ENCODE measurements around the gene MOSPD2.

MOSPD2 gene

DNA sequence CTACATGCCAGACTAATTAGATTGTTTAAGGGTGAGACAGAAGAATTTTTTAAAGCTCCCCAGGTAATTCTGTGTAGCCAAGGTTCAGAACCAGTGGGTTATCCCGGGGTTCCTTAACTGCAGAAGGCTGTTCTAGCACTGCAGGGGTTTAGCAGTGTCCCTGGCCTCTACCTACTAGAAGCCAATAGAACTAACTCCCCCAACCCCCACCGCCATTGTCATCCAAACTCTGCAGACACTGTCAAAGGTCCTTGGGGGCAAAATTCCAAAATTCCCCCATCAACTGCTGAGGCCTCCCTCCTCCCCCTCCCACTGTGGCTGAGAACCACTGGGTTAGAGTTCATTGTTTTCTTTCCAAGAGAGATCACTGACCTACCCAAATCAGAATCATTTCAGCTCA lies 66.4 kb downstream of the MOSPD2 start:
- TF ChIP-seq SUZ12 (IDR thresholded peaks at IDR 0.05; ENCODE audit: extremely low read depth, insufficient read depth, insufficient read length) (no peak), YY1 (IDR thresholded peaks at IDR 0.05; ENCODE audit: insufficient read depth, insufficient read length) (no peak), ZNF274 (IDR thresholded peaks at IDR 0.05; ENCODE audit: low read depth, low read length) (no peak)
- no peak overlapping the region for H3K9ac ChIP-seq (ENCODE audit: insufficient read length, low read depth)
- no peaks in the 10 kb centered on the region for H3K27me3 ChIP-seq (ENCODE audit: insufficient read depth, insufficient read length)
- no peaks in the 10 kb centered on the region for H3K36me3 ChIP-seq (ENCODE audit: insufficient read depth, insufficient read length, low read length)
- no peaks in the 10 kb centered on the region for H3K4me1 ChIP-seq (ENCODE audit: insufficient read depth, insufficient read length)
- H3K9me3 ChIP-seq (ENCODE audit: insufficient read depth, low read length) = peaks cover 11% of the 10 kb centered on the region; the same call in 1 of the 2 replicates
- no peak overlapping the region for H3K4me3 ChIP-seq (ENCODE audit: insufficient read length, low read depth)
- peak; percentile 46 for DNase-seq (ENCODE audit: low read depth, low spot score)

DNA sequence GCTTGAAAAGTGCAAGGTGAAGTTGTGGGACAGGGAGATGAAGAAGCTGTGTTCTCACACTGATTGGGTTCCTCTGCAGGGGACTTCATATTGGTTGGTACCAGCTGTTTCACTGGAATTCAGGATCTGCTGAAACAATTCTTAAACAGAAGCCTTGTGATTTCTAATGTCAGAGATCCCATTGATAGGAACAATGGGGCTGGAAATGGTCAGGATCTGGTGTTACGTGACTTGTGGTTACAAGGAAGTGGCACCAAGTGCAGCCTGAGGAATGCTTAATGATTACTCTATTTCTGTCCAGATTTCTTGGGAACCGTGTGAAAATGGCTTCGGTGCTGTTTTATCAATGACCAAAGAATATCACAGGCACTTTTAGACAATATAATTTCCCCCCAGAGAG lies 68.1 kb downstream of the MOSPD2 start:
- H3K4me3 ChIP-seq (ENCODE audit: insufficient read length, low read depth) = no peak overlapping the region
- H3K9ac ChIP-seq (ENCODE audit: insufficient read length, low read depth) = no peak overlapping the region
- peaks cover 11% of the 10 kb centered on the region; the same call in 1 of the 2 replicates for H3K9me3 ChIP-seq (ENCODE audit: insufficient read depth, low read length)
- H3K36me3 ChIP-seq (ENCODE audit: insufficient read depth, insufficient read length, low read length) = no peaks in the 10 kb centered on the region
- H3K4me1 ChIP-seq (ENCODE audit: insufficient read depth, insufficient read length) = no peaks in the 10 kb centered on the region
- no peaks in the 10 kb centered on the region for H3K27me3 ChIP-seq (ENCODE audit: insufficient read depth, insufficient read length)
- DNase-seq (ENCODE audit: low read depth, low spot score) = no peak
- no peak for TF ChIP-seq YY1 (IDR thresholded peaks at IDR 0.05; ENCODE audit: insufficient read depth, insufficient read length)
- no peak for TF ChIP-seq SUZ12 (IDR thresholded peaks at IDR 0.05; ENCODE audit: extremely low read depth, insufficient read depth, insufficient read length)
- no peak for TF ChIP-seq ZNF274 (IDR thresholded peaks at IDR 0.05; ENCODE audit: low read depth, low read length)

GRCh38 chrX:14942341-14942740 lies 69.1 kb downstream of the MOSPD2 start:
- H3K9ac ChIP-seq (ENCODE audit: insufficient read length, low read depth) = no peak overlapping the region
- no peak overlapping the region for H3K4me3 ChIP-seq (ENCODE audit: insufficient read length, low read depth)
- no peak for DNase-seq (ENCODE audit: low read depth, low spot score)
- H3K4me1 ChIP-seq (ENCODE audit: insufficient read depth, insufficient read length) = no peaks in the 10 kb centered on the region
- TF ChIP-seq ZNF274 (IDR thresholded peaks at IDR 0.05; ENCODE audit: low read depth, low read length) (no peak), YY1 (IDR thresholded peaks at IDR 0.05; ENCODE audit: insufficient read depth, insufficient read length) (no peak), SUZ12 (IDR thresholded peaks at IDR 0.05; ENCODE audit: extremely low read depth, insufficient read depth, insufficient read length) (no peak)
- H3K27me3 ChIP-seq (ENCODE audit: insufficient read depth, insufficient read length) = no peaks in the 10 kb centered on the region
- peaks cover 11% of the 10 kb centered on the region; the same call in 1 of the 2 replicates for H3K9me3 ChIP-seq (ENCODE audit: insufficient read depth, low read length)
- no peaks in the 10 kb centered on the region for H3K36me3 ChIP-seq (ENCODE audit: insufficient read depth, insufficient read length, low read length)

DNA sequence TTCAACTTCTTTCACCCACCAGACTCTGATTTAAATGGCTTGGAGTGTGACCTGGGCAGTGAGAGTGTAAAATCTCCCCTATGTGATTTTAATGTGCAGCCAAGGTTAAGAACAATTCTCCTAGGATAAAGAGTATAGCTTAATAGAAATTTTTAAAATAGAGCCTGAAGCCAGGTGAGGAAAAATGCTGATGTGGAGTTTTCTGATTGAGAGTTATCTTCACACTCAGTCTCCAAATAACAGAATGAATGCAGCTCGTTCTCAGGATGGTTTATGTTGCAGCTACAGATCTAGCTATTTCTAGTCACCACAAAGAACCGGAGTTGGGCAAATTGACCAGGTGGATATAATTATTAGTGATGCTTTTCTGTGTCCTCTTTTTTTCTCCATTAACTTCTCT lies 70.7 kb downstream of the MOSPD2 start:
- no peak for TF ChIP-seq YY1 (IDR thresholded peaks at IDR 0.05; ENCODE audit: insufficient read depth, insufficient read length)
- TF ChIP-seq SUZ12 (IDR thresholded peaks at IDR 0.05; ENCODE audit: extremely low read depth, insufficient read depth, insufficient read length) = no peak
- no peak for TF ChIP-seq ZNF274 (IDR thresholded peaks at IDR 0.05; ENCODE audit: low read depth, low read length)
- Histone ChIP-seq H3K4me3 (ENCODE audit: insufficient read length, low read depth) (no peak overlapping the region), H3K27me3 (ENCODE audit: insufficient read depth, insufficient read length) (no peaks in the 10 kb centered on the region), H3K9ac (ENCODE audit: insufficient read length, low read depth) (no peak overlapping the region), H3K4me1 (ENCODE audit: insufficient read depth, insufficient read length) (no peaks in the 10 kb centered on the region), H3K36me3 (ENCODE audit: insufficient read depth, insufficient read length, low read length) (no peaks in the 10 kb centered on the region), H3K9me3 (ENCODE audit: insufficient read depth, low read length) (peaks cover 8% of the 10 kb centered on the region; the same call in 1 of the 2 replicates)
- DNase-seq (ENCODE audit: low read depth, low spot score) = no peak

DNA sequence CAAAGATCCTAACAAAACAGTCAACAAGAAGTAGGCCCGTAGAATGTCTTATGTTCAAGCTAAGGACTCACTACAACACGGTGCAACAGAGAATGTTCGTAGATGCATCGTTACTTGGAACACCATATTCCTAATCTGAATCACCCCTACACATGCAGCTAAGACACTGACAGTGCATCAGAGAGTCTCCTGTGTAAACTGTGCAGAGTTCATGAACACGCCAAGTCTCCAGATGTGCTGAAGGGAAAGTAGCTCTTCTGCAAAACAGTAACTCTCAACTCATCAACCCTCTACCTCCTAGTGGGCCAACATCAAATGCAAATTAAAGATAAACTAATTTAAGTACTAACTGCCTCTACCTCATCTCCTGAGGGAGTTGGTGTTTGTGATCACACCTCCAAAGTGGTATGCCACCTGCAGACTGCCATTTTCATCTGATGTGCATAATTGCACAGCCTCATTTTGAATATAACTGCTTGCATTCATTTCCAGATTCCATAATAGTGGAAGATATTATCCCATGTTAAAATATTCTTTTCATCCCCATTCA lies 73.5 kb downstream of the MOSPD2 start:
- Histone ChIP-seq H3K4me1 (ENCODE audit: insufficient read depth, insufficient read length) (no peaks in the 10 kb centered on the region), H3K36me3 (ENCODE audit: insufficient read depth, insufficient read length, low read length) (no peaks in the 10 kb centered on the region), H3K27me3 (ENCODE audit: insufficient read depth, insufficient read length) (no peaks in the 10 kb centered on the region), H3K9ac (ENCODE audit: insufficient read length, low read depth) (no peak overlapping the region), H3K4me3 (ENCODE audit: insufficient read length, low read depth) (no peak overlapping the region), H3K9me3 (ENCODE audit: insufficient read depth, low read length) (no peaks in the 10 kb centered on the region)
- TF ChIP-seq ZNF274 (IDR thresholded peaks at IDR 0.05; ENCODE audit: low read depth, low read length) = no peak
- TF ChIP-seq SUZ12 (IDR thresholded peaks at IDR 0.05; ENCODE audit: extremely low read depth, insufficient read depth, insufficient read length) = no peak
- TF ChIP-seq YY1 (IDR thresholded peaks at IDR 0.05; ENCODE audit: insufficient read depth, insufficient read length) = no peak
- no peak for DNase-seq (ENCODE audit: low read depth, low spot score)

DNA sequence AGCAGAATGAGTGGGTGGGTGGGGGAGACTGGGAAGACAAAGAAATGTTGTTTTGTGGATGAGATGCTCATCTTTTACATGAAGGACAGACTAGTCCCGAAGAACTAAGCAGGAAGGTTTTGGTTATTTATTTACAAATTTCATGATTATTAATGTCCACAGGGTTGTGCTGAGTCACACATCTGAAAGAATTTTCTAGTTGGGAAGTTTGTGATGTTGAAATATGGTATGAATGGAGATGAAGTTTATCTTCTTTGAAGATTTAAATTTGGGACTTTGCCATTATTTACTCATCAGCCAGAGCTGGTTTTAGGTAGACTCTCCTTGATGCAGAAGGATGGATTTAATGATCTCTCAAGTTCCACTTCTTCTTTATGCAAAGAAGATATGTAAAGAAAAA lies 75.5 kb downstream of the MOSPD2 start:
- no peak for TF ChIP-seq SUZ12 (IDR thresholded peaks at IDR 0.05; ENCODE audit: extremely low read depth, insufficient read depth, insufficient read length)
- no peak for TF ChIP-seq YY1 (IDR thresholded peaks at IDR 0.05; ENCODE audit: insufficient read depth, insufficient read length)
- no peak for TF ChIP-seq ZNF274 (IDR thresholded peaks at IDR 0.05; ENCODE audit: low read depth, low read length)
- Histone ChIP-seq H3K9me3 (ENCODE audit: insufficient read depth, low read length) (no peaks in the 10 kb centered on the region), H3K4me1 (ENCODE audit: insufficient read depth, insufficient read length) (no peaks in the 10 kb centered on the region), H3K27me3 (ENCODE audit: insufficient read depth, insufficient read length) (no peaks in the 10 kb centered on the region), H3K4me3 (ENCODE audit: insufficient read length, low read depth) (no peak overlapping the region), H3K9ac (ENCODE audit: insufficient read length, low read depth) (no peak overlapping the region), H3K36me3 (ENCODE audit: insufficient read depth, insufficient read length, low read length) (no peaks in the 10 kb centered on the region)
- no peak for DNase-seq (ENCODE audit: low read depth, low spot score)

- no peak for DNase-seq (ENCODE audit: low read depth, low spot score)
- no peak for TF ChIP-seq ZNF274 (IDR thresholded peaks at IDR 0.05; ENCODE audit: low read depth, low read length)
- TF ChIP-seq YY1 (IDR thresholded peaks at IDR 0.05; ENCODE audit: insufficient read depth, insufficient read length) = no peak
- TF ChIP-seq SUZ12 (IDR thresholded peaks at IDR 0.05; ENCODE audit: extremely low read depth, insufficient read depth, insufficient read length) = no peak
- Histone ChIP-seq H3K9ac (ENCODE audit: insufficient read length, low read depth) (no peak overlapping the region), H3K9me3 (ENCODE audit: insufficient read depth, low read length) (peaks cover 10% of the 10 kb centered on the region; the same call in 1 of the 2 replicates), H3K36me3 (ENCODE audit: insufficient read depth, insufficient read length, low read length) (no peaks in the 10 kb centered on the region), H3K27me3 (ENCODE audit: insufficient read depth, insufficient read length) (no peaks in the 10 kb centered on the region), H3K4me1 (ENCODE audit: insufficient read depth, insufficient read length) (no peaks in the 10 kb centered on the region), H3K4me3 (ENCODE audit: insufficient read length, low read depth) (no peak overlapping the region)
Measured at GRCh38 chrX:14956813-14957582, 83.8 kb downstream of the MOSPD2 start.
